Endodermal cell (in vitro differentiated cells): Measurements from ENCODE around the gene PDZRN4. TPM values are rescaled to one million over a fixed set of nuclear protein-coding genes. Genes with fewer than 3 reads are reported as not detected.

Experiments used
- DNase-seq: peaks from one replicate; pipeline ENCODE4 v3.0.0-alpha.2; 2017
- H3K27ac ChIP-seq: 2 replicates; pipeline ENCODE4 v1.5.1; 2013; ENCODE audit warnings: mild to moderate bottlenecking, low read depth, low read length, moderate library complexity
- H3K27me3 ChIP-seq: 2 replicates; pipeline ENCODE4 v1.6.1; 2013; ENCODE audit warnings: mild to moderate bottlenecking, low read length, moderate library complexity; ENCODE audit not compliant: insufficient read depth, control insufficient read depth, poor library complexity, severe bottlenecking
- H3K36me3 ChIP-seq: 2 replicates; pipeline ENCODE4 v1.7.0; 2013; ENCODE audit warnings: mild to moderate bottlenecking, low read length, moderate library complexity; ENCODE audit not compliant: control insufficient read depth, insufficient read depth
- H3K4me1 ChIP-seq: one replicate; pipeline ENCODE4 v1.7.0; 2013; ENCODE audit warnings: low read length; ENCODE audit not compliant: control insufficient read depth, insufficient read depth
- H3K4me3 ChIP-seq: 2 replicates; pipeline ENCODE4 v1.5.1; 2013; ENCODE audit warnings: mild to moderate bottlenecking, low read length, moderate library complexity
- H3K9ac ChIP-seq: 2 replicates; pipeline ENCODE4 v1.6.1; 2013; ENCODE audit warnings: mild to moderate bottlenecking, low read length, moderate library complexity; ENCODE audit not compliant: poor library complexity, severe bottlenecking; ENCODE audit errors: extremely low read depth
- H3K9me3 ChIP-seq: 2 replicates; pipeline ENCODE4 v1.6.1; 2013; ENCODE audit warnings: mild to moderate bottlenecking, low read length, moderate library complexity; ENCODE audit not compliant: control insufficient read depth
- H3K27ac Mint-ChIP-seq: 2 replicates; pipeline ENCODE4 v1.8.0; 2020; ENCODE audit warnings: mixed read lengths
- H3K27me3 Mint-ChIP-seq: 2 replicates; pipeline ENCODE4 v1.8.0; 2021; ENCODE audit warnings: mild to moderate bottlenecking, mixed read lengths; ENCODE audit not compliant: insufficient read depth
- H3K36me3 Mint-ChIP-seq: 2 replicates; pipeline ENCODE4 v1.8.0; 2020; ENCODE audit warnings: low read depth, mixed read lengths
- H3K4me1 Mint-ChIP-seq: 2 replicates; pipeline ENCODE4 v1.8.0; 2020; ENCODE audit warnings: mixed read lengths
- H3K4me3 Mint-ChIP-seq: 2 replicates; pipeline ENCODE4 v1.8.0; 2020; ENCODE audit warnings: mild to moderate bottlenecking, moderate library complexity, mixed read lengths
- H3K9me3 Mint-ChIP-seq: 2 replicates; pipeline ENCODE4 v1.8.0; 2020; ENCODE audit warnings: mild to moderate bottlenecking, mixed read lengths
- WGBS, 2 experiments: methylation state at CpG; one replicate each; pipeline versions ENCODE4 v1.1.5 to v1.1.7; 2013; ENCODE audit warnings: missing lambda C conversion rate in 2 of 2, mixed read lengths in 1 of 2; ENCODE audit not compliant: insufficient coverage in 1 of 2, insufficient read length in 1 of 2; 5-methylcytosine and 5-hydroxymethylcytosine counted together
- total RNA-seq, 2 donors: library from RNA; stranded (reverse); fragmentation: NEBNext Ultra II Directional in 1 of 2; extraction: Animal tissue kit (Norgen Biotek cat#: 25700) in 1 of 2; gene quantifications; 2 replicates in 1 of 2; 3 replicates in 1 of 2; pipeline ENCODE4 v1.2.1, GENCODE V29; 2021
- TF ChIP-seq, protein P1 (sequence below): fragments of 200-600 bp; sonication (generic); conservative IDR thresholded peaks from 2 replicates; pipeline ENCODE4 v1.5.0; 2021; ENCODE audit warnings: antibody characterized with exemption, mild to moderate bottlenecking

Gene PDZRN4
- total RNA-seq, 2 donors from 2014 or later: 1.6 to 1.9 TPM

DNA sequence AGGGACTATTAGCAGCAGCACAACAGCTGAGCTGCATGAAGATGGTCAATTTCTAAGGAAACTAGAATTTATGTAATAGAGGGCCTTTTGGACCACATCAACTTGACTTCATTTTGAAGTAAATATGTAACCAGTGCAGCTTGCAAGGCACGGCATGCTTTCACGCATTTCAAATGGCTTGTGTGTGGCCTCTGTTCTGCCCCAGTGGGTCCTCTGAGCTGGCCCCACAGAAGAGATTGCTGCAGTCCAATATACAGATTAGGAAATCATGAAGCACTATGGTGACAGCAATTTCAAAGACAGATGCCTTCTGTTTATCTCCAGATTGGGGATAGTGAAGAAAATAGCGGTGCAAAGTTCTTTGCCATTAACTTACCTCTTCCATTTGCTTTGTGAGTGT lies 101.4 kb downstream of the PDZRN4 start:
- no peaks in the 10 kb centered on the region for H3K9me3 ChIP-seq
- H3K27ac ChIP-seq: no peak overlapping the region
- Mint-ChIP-seq H3K4me3 (no peak overlapping the region), H3K36me3 (no peaks in the 10 kb centered on the region), H3K27ac (no peak overlapping the region), H3K27me3 (no peaks in the 10 kb centered on the region), H3K4me1 (peaks cover 6% of the 10 kb centered on the region), H3K9me3 (no peaks in the 10 kb centered on the region)
- H3K36me3 ChIP-seq: no peaks in the 10 kb centered on the region
- no peaks in the 10 kb centered on the region for H3K4me1 ChIP-seq
- no peaks in the 10 kb centered on the region for H3K27me3 ChIP-seq
- no peak overlapping the region for H3K4me3 ChIP-seq
- no peak overlapping the region for H3K9ac ChIP-seq
- no peak for DNase-seq
- WGBS, 2 experiments: 92 to 97% methylated on average over 3 of the region's 3 CpGs
- TF ChIP-seq, protein P1, sequence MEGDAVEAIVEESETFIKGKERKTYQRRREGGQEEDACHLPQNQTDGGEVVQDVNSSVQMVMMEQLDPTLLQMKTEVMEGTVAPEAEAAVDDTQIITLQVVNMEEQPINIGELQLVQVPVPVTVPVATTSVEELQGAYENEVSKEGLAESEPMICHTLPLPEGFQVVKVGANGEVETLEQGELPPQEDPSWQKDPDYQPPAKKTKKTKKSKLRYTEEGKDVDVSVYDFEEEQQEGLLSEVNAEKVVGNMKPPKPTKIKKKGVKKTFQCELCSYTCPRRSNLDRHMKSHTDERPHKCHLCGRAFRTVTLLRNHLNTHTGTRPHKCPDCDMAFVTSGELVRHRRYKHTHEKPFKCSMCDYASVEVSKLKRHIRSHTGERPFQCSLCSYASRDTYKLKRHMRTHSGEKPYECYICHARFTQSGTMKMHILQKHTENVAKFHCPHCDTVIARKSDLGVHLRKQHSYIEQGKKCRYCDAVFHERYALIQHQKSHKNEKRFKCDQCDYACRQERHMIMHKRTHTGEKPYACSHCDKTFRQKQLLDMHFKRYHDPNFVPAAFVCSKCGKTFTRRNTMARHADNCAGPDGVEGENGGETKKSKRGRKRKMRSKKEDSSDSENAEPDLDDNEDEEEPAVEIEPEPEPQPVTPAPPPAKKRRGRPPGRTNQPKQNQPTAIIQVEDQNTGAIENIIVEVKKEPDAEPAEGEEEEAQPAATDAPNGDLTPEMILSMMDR: no peak

DNA sequence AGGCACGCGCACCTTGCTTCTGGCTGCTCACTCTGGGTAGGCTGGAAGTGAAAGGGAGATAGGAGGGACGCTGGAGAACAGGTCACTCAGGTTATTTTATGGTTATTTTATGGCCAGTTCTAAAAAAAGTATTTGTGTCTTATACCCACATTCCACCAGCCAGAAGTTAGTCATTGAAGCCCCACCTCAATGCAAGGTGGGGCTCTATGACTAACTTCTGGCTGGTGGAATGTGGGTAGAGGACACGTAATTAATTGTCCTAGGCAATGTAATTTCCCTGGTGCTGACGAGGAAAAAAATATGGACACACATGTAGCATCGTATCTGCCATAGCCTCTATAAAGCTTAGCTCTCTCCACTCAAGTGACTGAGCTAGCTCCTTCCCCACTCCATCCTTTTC lies 104.9 kb downstream of the PDZRN4 start:
- no peaks in the 10 kb centered on the region for H3K9me3 Mint-ChIP-seq
- no peak overlapping the region for H3K27ac Mint-ChIP-seq
- no peak overlapping the region for H3K4me3 ChIP-seq
- no peaks in the 10 kb centered on the region for H3K9me3 ChIP-seq
- H3K4me1 Mint-ChIP-seq: peaks cover 3% of the 10 kb centered on the region
- H3K36me3 Mint-ChIP-seq: no peaks in the 10 kb centered on the region
- TF ChIP-seq, protein P1: no peak
- H3K9ac ChIP-seq: no peak overlapping the region
- no peaks in the 10 kb centered on the region for H3K27me3 ChIP-seq
- WGBS, 2 experiments: 94% methylated on average over 3 to 5 of the region's 6 CpGs
- no peaks in the 10 kb centered on the region for H3K4me1 ChIP-seq
- no peak overlapping the region for H3K4me3 Mint-ChIP-seq
- no peaks in the 10 kb centered on the region for H3K36me3 ChIP-seq
- no peak overlapping the region for H3K27ac ChIP-seq
- no peaks in the 10 kb centered on the region for H3K27me3 Mint-ChIP-seq
- no peak for DNase-seq

DNA sequence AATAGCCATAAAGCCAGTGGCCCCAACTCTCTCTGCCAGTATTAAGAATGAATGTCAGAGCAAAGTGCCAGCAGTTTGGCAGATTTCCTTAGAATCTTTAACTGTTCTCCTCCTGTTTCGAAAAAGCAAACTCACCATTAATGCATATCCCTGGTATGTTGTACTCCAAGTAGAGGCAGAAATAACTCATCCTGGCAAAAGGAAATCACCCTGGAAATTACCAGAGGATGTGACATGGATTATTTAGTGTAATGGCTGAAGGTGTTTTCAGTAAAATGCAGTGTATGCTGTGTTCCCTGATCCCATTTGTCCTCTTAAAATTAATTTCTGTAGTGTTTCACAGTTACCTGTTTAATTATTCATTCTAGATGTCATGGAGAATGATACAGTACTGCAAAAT lies 105.3 kb downstream of the PDZRN4 start:
- Histone ChIP-seq H3K9ac (no peak overlapping the region), H3K4me1 (no peaks in the 10 kb centered on the region), H3K9me3 (no peaks in the 10 kb centered on the region), H3K27ac (no peak overlapping the region), H3K4me3 (no peak overlapping the region), H3K27me3 (no peaks in the 10 kb centered on the region), H3K36me3 (no peaks in the 10 kb centered on the region)
- Mint-ChIP-seq H3K27ac (no peak overlapping the region), H3K27me3 (no peaks in the 10 kb centered on the region), H3K4me3 (no peak overlapping the region), H3K9me3 (no peaks in the 10 kb centered on the region), H3K4me1 (no peaks in the 10 kb centered on the region), H3K36me3 (no peaks in the 10 kb centered on the region)
- 94% methylated on average over 1 of the region's 1 CpG; no CpG with 5 or more reads in 1 of the 2 experiments for WGBS, 2 experiments
- no peak for DNase-seq
- TF ChIP-seq, protein P1: no peak
